GM12865 (cell line): ENCODE measurements around the gene SP6.
A peak's percentile ranks its signal among the peaks of the same experiment; 100 is the strongest.

Experiments used
- DNase-seq: peaks from one replicate; pipeline ENCODE4 v3.0.0; 2010; ENCODE audit warnings: low read depth
- H3K4me3 ChIP-seq: 2 replicates; pipeline ENCODE4 v1.5.1; 2011; ENCODE audit warnings: mild to moderate bottlenecking, low read depth, low read length, control low read depth
- CTCF ChIP-seq: IDR thresholded peaks from 2 replicates; pipeline ENCODE4 v1.5.1; 2011; ENCODE audit warnings: low read length, control low read depth, low read depth, inconsistent platforms; ENCODE audit not compliant: insufficient read depth; ENCODE audit errors: missing control alignments

Gene SP6

GRCh38 chr17:47852113-47852949 lies 1.4 kb upstream of the SP6 start:
- no peak overlapping the region for H3K4me3 ChIP-seq
- DNase-seq: no peak
- TF ChIP-seq CTCF: no peak

- H3K4me3 ChIP-seq: no peak overlapping the region
- TF ChIP-seq CTCF: no peak
- DNase-seq: no peak
Measured at GRCh38 chr17:47851764-47852112, 775 bp upstream of the SP6 start.

GRCh38 chr17:47850373-47850691 lies 631 bp downstream of the SP6 start:
- TF ChIP-seq CTCF: no peak
- DNase-seq: no peak
- no peak overlapping the region for H3K4me3 ChIP-seq

- no peak for TF ChIP-seq CTCF
- no peak for DNase-seq
- no peak overlapping the region for H3K4me3 ChIP-seq
Measured at GRCh38 chr17:47848198-47848513, 2.8 kb downstream of the SP6 start.

GRCh38 chr17:47847341-47848197 lies 3.4 kb downstream of the SP6 start:
- no peak overlapping the region for H3K4me3 ChIP-seq
- TF ChIP-seq CTCF: peak; percentile 34
- peak; percentile 33 for DNase-seq

GRCh38 chr17:47846716-47847340 lies 4.1 kb downstream of the SP6 start:
- no peak for DNase-seq
- H3K4me3 ChIP-seq: no peak overlapping the region
- no peak for TF ChIP-seq CTCF
